GM15510 (cell line): ENCODE data around the gene FAM111B.

Source experiments
- POLR2A ChIP-seq: IDR thresholded peaks from 3 replicates; pipeline ENCODE4 v1.6.1; 2011; ENCODE audit warnings: borderline replicate concordance; ENCODE audit not compliant: insufficient read length; ENCODE audit errors: extremely low read depth

FAM111B gene

GRCh38 chr11:59158206-59159068 is 51.4 kb downstream of the FAM111B start:
- no peak for TF ChIP-seq POLR2A

- no peak for TF ChIP-seq POLR2A
Measured at GRCh38 chr11:59164028-59164427, 57.0 kb downstream of the FAM111B start.

GRCh38 chr11:59171508-59172322 is 64.7 kb downstream of the FAM111B start, which contains the start of gene DTX4:
DTX4 (plus strand) TSS chr11:59172132; CDS start chr11:59172596, 464 bp downstream.
- peak; percentile 38 for TF ChIP-seq POLR2A

- TF ChIP-seq POLR2A = no peak
Measured at GRCh38 chr11:59172345-59173079, 65.5 kb downstream of the FAM111B start.

GRCh38 chr11:59173080-59173963 is 66.3 kb downstream of the FAM111B start:
- TF ChIP-seq POLR2A = no peak

- no peak for TF ChIP-seq POLR2A
Measured at GRCh38 chr11:59173964-59174663, 67.1 kb downstream of the FAM111B start.

- no peak for TF ChIP-seq POLR2A
Measured at GRCh38 chr11:59174664-59175033, 67.6 kb downstream of the FAM111B start.

- TF ChIP-seq POLR2A = no peak
Measured at GRCh38 chr11:59175091-59175501, 68.1 kb downstream of the FAM111B start.

GRCh38 chr11:59176330-59176729 is 69.3 kb downstream of the FAM111B start:
- TF ChIP-seq POLR2A = no peak
